Measurements from ENCODE around the gene CYP4V2.
"Not testable (repeated sequence)": the region's sequence is repeated elsewhere in the genome, so short reads cannot be mapped to it uniquely, and the experiment has no call there.

CYP4V2 gene

GRCh38 chr4:186236126-186236525, 44.8 kb downstream of the CYP4V2 start:
- no peak for DNase-seq

DNA sequence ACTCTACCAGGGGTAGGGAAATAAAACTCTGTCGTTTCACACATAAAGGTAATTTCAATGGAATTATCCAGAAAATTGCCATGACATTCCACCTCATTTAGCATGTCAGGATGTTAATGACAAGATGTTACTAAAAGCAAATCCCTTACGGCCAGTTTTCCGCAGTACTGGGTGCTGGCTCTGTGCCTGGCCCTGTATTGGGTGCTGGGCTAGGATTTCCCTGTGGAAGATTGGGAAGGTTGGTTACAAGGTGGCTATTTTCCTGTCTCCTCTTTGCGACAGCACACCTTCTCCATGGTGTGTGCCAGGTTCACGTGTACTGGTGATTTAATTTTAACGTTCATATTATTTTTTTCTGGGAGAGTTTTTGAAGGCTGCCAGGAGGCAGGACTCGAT, 49.1 kb downstream of the CYP4V2 start:
- no peak for DNase-seq

- DNase-seq = no peak
These were observed 49.6 kb downstream of the CYP4V2 start for GRCh38 chr4:186240848-186241491.

GRCh38 chr4:186241616-186242015, 50.2 kb downstream of the CYP4V2 start:
- no peak for DNase-seq

- DNase-seq = not testable (repeated sequence)
These were observed 50.7 kb downstream of the CYP4V2 start for GRCh38 chr4:186242031-186242430.

DNA sequence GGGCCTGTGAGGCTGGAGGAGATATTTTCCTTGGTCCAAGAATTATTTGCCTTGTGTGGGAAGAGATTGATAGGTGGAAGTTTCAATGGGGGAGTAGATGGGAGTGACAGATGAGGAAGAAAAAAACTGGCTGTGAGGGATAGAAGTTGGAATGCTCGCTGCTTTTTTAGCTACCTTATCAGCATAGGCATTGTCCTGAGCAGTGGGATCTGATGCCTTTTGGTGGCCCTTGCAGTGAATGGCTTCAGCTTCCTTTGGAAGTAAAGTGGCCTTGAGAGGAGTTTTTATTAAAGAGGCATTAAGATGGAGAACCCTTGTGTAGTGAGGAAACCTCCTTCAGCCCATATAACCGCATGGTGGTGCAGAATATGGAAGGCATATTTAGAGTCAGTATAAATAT, 52.0 kb downstream of the CYP4V2 start:
- no peak for DNase-seq

GRCh38 chr4:186244835-186245234, 53.5 kb downstream of the CYP4V2 start:
- no peak for DNase-seq

- not testable (repeated sequence) for DNase-seq
These were observed 55.8 kb downstream of the CYP4V2 start for GRCh38 chr4:186247062-186247752.

DNA sequence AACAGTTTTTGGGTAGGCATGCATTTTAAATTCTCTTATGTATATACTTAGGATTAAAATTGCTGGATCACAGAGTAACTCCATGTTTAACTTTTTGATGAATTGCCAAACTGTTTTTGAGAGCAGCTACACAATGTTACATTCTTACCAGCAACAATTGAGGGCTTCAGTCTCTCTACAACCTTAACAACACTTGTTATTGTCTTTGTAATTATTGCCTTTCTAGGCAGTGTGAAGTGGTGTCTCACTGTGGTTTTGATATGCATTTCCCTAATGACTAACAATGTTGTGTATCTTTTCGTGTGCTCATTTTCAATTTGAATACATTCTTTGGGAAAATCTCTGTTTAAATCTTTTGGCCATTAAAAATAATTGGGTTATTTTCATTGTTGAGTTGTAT, 57.3 kb downstream of the CYP4V2 start:
- no peak for DNase-seq

DNA sequence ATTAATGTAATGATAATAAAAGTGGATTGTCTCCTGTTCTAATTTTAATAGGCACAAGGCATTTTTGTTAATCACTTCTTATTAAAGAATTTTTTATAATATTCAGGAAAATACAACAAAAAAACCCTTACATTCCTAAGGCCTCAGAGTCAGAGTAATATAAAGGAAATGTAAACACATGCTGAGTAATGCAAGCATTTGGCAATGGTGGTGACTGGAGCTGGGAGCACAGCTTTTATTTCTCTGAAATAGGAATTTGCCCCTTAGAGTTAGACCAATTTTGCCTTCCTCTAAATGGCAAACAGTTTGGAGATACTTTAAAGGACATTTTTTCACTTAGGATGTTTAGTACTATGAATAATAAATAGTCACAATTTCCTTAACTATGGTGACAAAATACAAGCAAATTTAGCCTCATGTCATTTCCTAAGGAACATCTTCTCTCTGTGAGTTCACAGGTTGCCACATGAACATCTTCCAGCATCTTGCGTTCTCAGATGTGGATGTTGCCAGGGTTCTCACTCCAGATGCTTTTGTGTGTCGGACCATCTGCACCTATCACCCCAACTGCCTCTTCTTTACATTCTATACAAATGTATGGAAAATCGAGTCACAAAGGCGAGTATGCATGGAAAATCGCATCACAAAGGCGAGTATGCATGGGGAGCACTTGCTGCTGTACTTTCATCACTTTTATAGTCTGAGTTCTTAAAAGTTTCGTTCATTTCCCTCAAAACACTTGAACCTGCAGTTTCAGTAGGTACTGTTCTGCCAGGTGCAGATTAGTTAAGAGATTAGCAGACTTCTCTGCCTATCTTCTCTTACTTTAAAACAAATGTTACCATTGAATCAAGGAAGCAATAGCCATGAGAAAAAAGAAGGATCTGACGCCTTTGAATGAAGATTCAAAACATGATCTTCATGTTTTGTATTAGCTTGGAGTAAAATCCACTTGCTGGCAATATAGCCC, 58.7 kb downstream of the CYP4V2 start:
- DNase-seq = no peak

GRCh38 chr4:186250760-186251159, 59.4 kb downstream of the CYP4V2 start:
- DNase-seq = no peak

DNA sequence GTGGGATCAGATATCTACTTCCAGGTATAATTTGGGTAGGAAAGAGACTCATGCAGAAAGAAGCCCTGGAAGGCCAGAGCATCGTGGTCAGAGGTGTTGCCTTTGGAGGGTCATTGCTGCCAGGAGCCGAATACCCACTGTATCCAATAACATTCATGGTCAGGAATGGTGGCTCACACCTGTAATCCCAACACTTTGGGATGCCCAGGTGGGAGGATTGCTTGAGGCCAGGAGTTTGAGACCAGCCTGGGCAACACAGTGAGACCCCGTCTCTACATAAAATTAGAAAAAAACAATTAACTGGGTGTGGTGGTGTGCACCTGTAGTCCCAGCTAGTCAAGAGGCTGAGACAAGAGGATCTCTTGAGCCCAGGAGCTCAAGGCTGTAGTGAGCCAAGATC, 63.8 kb downstream of the CYP4V2 start:
- DNase-seq = no peak

- no peak for DNase-seq
These were observed 66.9 kb downstream of the CYP4V2 start for GRCh38 chr4:186258216-186258811.

DNA sequence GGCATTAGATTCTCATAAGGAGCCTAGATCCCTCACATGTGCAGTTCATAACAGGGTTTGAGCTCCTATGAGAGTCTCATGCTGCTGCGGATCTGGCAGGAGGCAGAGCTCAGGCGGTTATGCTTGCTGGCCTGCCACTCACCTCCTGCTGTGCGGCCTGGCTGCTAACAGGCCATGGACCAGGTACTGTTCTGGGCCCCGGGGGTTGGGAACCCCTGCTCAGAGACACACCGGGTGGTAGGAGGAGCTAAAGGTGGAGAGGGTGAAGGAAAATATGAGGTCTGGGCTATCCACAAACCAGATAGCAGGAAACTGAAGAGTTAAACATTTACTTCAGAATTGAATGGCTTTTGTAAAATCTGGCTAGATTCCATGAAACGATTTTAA, 68.7 kb downstream of the CYP4V2 start:
- DNase-seq = no peak
